ENCODE results near the gene CYP2A6. TPM values are rescaled to one million over a fixed set of nuclear protein-coding genes. Genes with fewer than 3 reads are reported as not detected.
"Not testable (repeated sequence)": the region's sequence is repeated elsewhere in the genome, so short reads cannot be mapped to it uniquely, and the experiment has no call there.

Gene CYP2A6
- polyA plus RNA-seq, 5 donors, result 0.31 to 0.87 (median 0.52) TPM

GRCh38 chr19:40846722-40847121 is 3.5 kb downstream of the CYP2A6 start:
- DNase-seq, result not testable (repeated sequence)

- DNase-seq, result not testable (repeated sequence)
Observed at GRCh38 chr19:40843653-40844052, 6.6 kb downstream of the CYP2A6 start.

- not testable (repeated sequence) for DNase-seq
Observed at GRCh38 chr19:40842997-40843652, 7.1 kb downstream of the CYP2A6 start.

- DNase-seq, result not testable (repeated sequence)
Observed at GRCh38 chr19:40842012-40842411, 8.2 kb downstream of the CYP2A6 start.

GRCh38 chr19:40838477-40838876 is 11.8 kb downstream of the CYP2A6 start:
- not testable (repeated sequence) for DNase-seq

- no peak for DNase-seq
Observed at GRCh38 chr19:40836754-40837429, 13.4 kb downstream of the CYP2A6 start.

GRCh38 chr19:40833728-40834533 is 16.3 kb downstream of the CYP2A6 start:
- DNase-seq, result not testable (repeated sequence)

- not testable (repeated sequence) for DNase-seq
Observed at GRCh38 chr19:40832431-40832790, 17.8 kb downstream of the CYP2A6 start.

GRCh38 chr19:40831502-40832430 is 18.5 kb downstream of the CYP2A6 start:
- DNase-seq, result no peak

GRCh38 chr19:40830741-40831140 is 19.5 kb downstream of the CYP2A6 start:
- DNase-seq, result not testable (repeated sequence)

- no peak for DNase-seq
Observed at GRCh38 chr19:40829205-40829604, 21.0 kb downstream of the CYP2A6 start.

GRCh38 chr19:40827386-40828247 is 22.6 kb downstream of the CYP2A6 start:
- DNase-seq, result no peak

GRCh38 chr19:40826699-40827385 is 23.4 kb downstream of the CYP2A6 start:
- not testable (repeated sequence) for DNase-seq

GRCh38 chr19:40826312-40826698 is 23.9 kb downstream of the CYP2A6 start:
- not testable (repeated sequence) for DNase-seq

- not testable (repeated sequence) for DNase-seq
Observed at GRCh38 chr19:40825460-40826095, 24.7 kb downstream of the CYP2A6 start.

- not testable (repeated sequence) for DNase-seq
Observed at GRCh38 chr19:40824916-40825315, 25.3 kb downstream of the CYP2A6 start.

- DNase-seq, result not testable (repeated sequence)
Observed at GRCh38 chr19:40822704-40823553, 27.3 kb downstream of the CYP2A6 start.

GRCh38 chr19:40822161-40822560 is 28.1 kb downstream of the CYP2A6 start:
- DNase-seq, result no peak

Data from right lung (tissue), 5 donors.